KG1 (cell line): ENCODE measurements around the gene KRT7.
"Not testable (repeated sequence)": the region's sequence is repeated elsewhere in the genome, so short reads cannot be mapped to it uniquely, and the experiment has no call there.

Experiments
- DNase-seq: peaks from one replicate; lab custom pipeline; 2025; lab: John Stamatoyannopoulos, UW

KRT7 gene

DNA sequence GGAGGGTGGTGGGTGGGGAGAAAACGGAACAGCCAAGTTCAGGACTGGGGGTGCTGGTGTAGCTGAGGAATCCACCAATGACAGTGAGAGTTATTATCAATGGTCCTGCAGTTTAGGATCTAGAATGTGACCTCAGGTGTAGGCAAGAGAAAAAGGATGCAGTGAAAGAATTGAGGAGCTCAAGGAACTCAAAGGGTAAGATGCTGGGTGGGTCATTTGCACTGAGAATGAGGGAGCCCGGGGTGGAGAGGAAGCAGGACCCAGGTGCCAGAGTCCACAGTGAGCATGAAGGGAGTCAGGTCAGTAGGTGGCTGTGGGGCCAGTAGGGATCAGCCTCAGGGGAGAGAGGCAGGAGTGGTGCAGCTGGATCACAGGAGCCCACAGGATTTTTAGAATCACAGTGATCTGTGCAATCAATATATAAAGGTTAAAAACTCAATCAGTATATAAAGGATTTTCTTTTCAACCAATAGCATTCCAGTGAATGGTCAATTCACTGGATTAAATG, 3.2 kb upstream of the KRT7 start:
- DNase-seq = no peak

- no peak for DNase-seq
Measured at GRCh38 chr12:52230364-52231281, 2.4 kb upstream of the KRT7 start.

GRCh38 chr12:52231305-52232202, 1.5 kb upstream of the KRT7 start:
- no peak for DNase-seq

GRCh38 chr12:52232203-52232673, 805 bp upstream of the KRT7 start:
- DNase-seq = no peak

GRCh38 chr12:52233462-52234207, 592 bp downstream of the KRT7 start:
- DNase-seq = no peak

GRCh38 chr12:52234223-52234810, 1.3 kb downstream of the KRT7 start:
- DNase-seq = no peak

GRCh38 chr12:52235001-52235764, 2.1 kb downstream of the KRT7 start:
- no peak for DNase-seq

DNA sequence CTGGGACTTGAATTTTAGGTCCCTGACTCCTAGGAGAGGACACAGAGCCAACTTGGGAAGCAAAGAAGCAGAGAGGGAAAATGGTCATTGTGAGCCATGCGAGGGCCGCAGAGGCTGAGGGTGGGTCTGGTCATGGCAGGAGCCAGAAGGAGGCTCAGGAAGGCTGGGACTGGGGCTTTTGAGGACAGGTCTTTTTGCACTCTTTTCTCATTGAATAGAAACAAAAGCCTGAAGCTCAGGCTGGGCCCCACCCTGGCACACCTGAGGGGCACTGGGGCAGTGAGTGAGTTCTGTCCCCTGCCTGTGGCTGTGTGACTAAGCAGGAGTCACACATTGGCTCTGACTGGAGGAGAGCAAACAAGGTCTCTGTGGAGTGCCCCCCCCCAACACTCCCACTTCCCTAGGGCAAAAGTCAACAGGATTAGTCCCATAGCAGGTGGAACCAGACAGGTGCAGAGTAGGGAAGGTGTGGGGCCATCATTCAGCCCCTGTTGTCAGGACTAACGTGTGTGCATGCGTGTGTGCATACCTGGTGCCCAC, 2.8 kb downstream of the KRT7 start:
- DNase-seq = no peak

DNA sequence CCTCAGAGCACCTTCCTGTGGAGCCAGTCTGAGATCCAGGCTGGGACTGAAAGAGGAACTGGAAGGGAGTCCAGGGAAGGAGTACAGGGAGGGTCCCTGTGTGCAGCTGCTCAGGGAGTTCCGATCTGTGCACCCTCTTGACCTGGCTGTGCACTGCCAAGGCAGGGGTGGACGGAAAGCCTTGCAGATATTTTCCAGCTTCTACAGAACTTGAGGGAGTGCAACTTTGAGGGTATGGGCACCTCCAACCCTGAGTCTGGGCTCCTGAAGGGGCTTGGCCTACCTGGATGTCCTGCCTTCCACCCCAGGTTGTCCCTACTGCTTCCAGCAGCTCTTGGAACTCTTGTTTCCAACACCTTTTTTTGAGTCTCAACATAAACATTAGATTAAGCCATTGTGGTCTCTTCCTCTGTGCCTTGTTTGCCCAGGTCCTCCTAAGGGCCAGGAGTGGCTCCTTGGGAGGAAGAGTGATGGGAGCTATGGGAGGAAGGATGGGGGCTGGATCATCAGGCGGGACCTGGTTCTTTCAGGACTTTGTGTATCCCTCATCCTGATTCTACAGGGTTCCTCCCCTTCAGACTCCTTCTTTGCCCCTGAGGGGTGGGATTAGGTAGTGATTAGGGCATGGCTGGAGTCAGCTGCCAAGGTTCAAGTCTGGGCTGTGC, 3.5 kb downstream of the KRT7 start:
- DNase-seq = no peak

GRCh38 chr12:52238207-52238840, 5.3 kb downstream of the KRT7 start:
- DNase-seq = no peak

DNA sequence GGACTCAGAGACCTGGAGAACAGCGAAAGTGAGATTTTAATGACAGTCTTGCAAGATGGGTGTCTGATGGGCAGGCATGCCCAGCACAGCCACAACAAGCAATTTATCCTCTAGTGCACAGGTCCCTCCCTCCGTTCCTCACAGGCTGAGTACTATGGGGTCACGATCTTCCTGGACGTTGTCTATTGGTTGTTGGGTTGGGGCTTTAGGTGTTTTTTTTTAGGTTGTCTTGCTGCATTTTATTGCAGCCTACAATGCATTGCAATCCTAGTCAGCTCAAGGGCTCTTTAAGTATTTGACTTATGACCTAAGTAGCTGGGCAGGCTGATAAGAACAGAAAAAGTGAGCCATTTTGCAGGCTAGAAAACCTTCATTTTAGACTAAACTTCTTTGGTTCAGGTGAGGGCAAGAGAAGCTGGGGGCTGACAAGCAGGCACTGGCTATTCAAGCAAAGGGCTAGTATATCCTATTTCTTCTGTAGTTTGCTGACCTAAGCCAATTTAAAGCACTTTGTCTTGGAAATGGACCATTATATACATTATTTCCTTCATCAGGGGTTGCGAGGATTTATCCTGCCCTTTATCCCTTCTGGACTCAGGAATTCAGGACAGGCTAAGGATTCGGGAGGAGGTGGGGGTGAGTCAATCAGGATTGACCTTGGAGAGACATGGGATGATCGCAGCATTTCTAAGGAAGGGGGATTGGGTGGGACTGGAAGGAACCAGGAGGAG, 6.0 kb downstream of the KRT7 start:
- no peak for DNase-seq

DNA sequence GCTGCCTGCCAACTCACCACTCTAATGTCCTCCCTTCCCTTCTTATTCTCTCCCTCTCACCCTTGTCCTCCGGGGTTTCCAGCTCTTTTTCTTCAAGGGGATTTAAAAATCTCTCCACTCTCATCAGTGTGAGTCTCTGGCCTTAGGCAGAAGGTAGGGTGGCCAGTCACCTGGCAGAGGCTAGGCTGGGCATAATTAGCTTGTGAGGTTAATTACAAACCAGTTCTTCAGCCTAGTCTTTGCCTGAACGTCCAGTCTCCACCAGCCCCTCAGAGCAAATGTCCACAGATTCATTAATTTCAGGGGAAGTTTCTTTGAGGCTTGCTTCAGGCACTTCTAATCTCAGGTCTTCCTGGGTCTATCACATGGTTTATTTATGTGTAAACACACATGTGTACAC, 6.7 kb downstream of the KRT7 start:
- no peak for DNase-seq

GRCh38 chr12:52240247-52240646, 7.2 kb downstream of the KRT7 start:
- not testable (repeated sequence) for DNase-seq

DNA sequence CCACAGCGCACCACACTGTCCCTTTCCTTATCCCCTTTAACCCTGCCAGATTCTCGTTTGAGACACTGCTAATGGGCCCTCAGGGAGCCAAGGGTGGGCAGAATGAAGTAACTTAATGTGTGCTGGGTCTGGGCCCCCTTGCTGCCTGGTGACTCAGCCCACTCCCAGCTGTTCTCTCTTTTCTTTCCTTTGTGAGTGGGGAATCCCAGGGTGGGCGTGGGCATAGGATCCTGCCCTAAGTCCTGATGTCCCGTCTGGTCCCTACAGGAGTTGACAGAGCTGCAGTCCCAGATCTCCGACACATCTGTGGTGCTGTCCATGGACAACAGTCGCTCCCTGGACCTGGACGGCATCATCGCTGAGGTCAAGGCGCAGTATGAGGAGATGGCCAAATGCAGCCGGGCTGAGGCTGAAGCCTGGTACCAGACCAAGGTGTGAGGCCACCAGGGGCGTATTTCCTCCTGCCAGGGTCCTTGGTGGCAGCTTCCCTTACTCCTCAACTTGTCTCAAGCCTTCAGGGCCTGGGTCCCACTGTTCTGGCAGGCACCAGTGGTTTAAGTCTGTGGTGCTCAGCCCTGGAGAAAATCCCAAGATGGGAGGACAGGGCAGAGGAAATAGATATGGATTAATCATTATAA, 8.3 kb downstream of the KRT7 start:
- DNase-seq = no peak

DNA sequence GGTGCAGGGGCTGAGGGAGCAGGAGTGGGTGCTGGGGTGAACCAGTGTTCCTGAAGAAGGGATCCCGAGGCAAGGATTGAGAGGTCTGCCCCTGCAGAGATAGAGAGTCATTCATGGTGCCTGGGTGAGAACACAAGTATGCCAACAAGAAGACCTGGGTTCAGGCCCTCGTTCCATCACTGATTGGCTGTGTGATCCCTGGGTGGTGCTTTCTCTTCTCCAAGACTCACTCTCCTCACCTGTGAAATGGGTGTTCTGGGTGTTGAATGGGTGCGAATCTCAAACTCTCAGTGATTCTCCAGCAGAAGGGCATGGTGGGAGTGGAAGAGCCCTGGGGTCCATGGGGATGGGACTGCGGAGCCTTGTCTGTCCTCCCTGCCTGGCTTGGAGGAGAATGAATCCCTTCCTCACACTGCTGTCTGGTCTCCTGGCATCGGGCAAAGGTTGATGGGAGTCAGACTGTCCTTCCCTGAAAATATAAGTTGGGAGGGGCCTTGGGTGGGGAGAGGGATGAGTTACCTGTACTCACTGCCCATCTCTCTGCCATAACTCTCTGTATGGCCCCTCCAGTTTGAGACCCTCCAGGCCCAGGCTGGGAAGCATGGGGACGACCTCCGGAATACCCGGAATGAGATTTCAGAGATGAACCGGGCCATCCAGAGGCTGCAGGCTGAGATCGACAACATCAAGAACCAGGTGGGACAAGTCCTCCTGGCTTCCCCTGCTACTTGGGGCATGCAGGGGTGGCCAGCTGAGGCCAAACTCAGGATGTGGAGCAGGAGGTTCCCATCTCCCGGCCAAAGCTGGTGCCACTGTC, 9.6 kb downstream of the KRT7 start:
- no peak for DNase-seq

- DNase-seq = no peak
Measured at GRCh38 chr12:52243259-52243855, 10.3 kb downstream of the KRT7 start.
